Loucy (cell line): Measurements from ENCODE around the gene UBE2QL1.
A peak's percentile ranks its signal among the peaks of the same experiment; 100 is the strongest.

Source experiments
- H2AFZ ChIP-seq: fragments of 200-600 bp; sonication (generic); 2 replicates; pipeline ENCODE4 v1.6.0; 2016; ENCODE audit warnings: antibody characterized with exemption, mild to moderate bottlenecking, low read length, moderate library complexity
- H3F3A ChIP-seq: fragments of 200-600 bp; 2 replicates; pipeline ENCODE4 v1.6.0; 2016; ENCODE audit warnings: antibody characterized with exemption, low read depth, mild to moderate bottlenecking
- H3K27me3 ChIP-seq: fragments of 200-600 bp; sonication (generic); 2 replicates; pipeline ENCODE4 v1.6.1; 2014; ENCODE audit warnings: low read length, mild to moderate bottlenecking; ENCODE audit not compliant: insufficient read depth, poor library complexity, severe bottlenecking
- H3K36me3 ChIP-seq: fragments of 200-600 bp; sonication (generic); 2 replicates; pipeline ENCODE4 v1.6.1; 2016; ENCODE audit warnings: low read length; ENCODE audit not compliant: insufficient read depth
- H3K4me1 ChIP-seq: fragments of 200-600 bp; sonication (generic); 2 replicates; pipeline ENCODE4 v1.5.1; 2014; ENCODE audit warnings: low read length, mild to moderate bottlenecking; ENCODE audit not compliant: insufficient read depth, poor library complexity, severe bottlenecking
- H3K4me2 ChIP-seq: fragments of 200-600 bp; sonication (generic); 2 replicates; pipeline ENCODE4 v1.6.0; 2014; ENCODE audit warnings: antibody characterized with exemption, low read length, low read depth, mild to moderate bottlenecking; ENCODE audit not compliant: poor library complexity, severe bottlenecking
- H3K4me3 ChIP-seq: fragments of 200-600 bp; sonication (generic); 2 replicates; pipeline ENCODE4 v1.5.1; 2014; ENCODE audit warnings: low read length, mild to moderate bottlenecking, mixed read lengths; ENCODE audit not compliant: poor library complexity, severe bottlenecking
- H3K79me2 ChIP-seq: fragments of 200-600 bp; sonication (generic); 2 replicates; pipeline ENCODE4 v1.6.1; 2014; ENCODE audit warnings: low read length; ENCODE audit not compliant: insufficient read depth
- H3K9ac ChIP-seq: fragments of 200-600 bp; sonication (generic); 2 replicates; pipeline ENCODE4 v1.6.0; 2014; ENCODE audit warnings: mild to moderate bottlenecking, low read depth, low read length, moderate library complexity; ENCODE audit not compliant: poor library complexity, severe bottlenecking
- H3K9me2 ChIP-seq: fragments of 200-600 bp; sonication (generic); replicated peaks from 2 replicates; pipeline ENCODE4 v1.6.1; 2016; ENCODE audit warnings: low read depth, low read length, mixed read lengths
- H3K9me3 ChIP-seq: fragments of 200-600 bp; sonication (generic); 2 replicates; pipeline ENCODE4 v1.6.1; 2014; ENCODE audit warnings: mild to moderate bottlenecking, antibody characterized with exemption, low read length, low read depth; ENCODE audit not compliant: insufficient read depth
- H4K20me1 ChIP-seq: fragments of 200-600 bp; sonication (generic); 2 replicates; pipeline ENCODE4 v1.6.0; 2014; ENCODE audit warnings: antibody characterized with exemption, low read length, mild to moderate bottlenecking; ENCODE audit not compliant: insufficient read depth, poor library complexity, severe bottlenecking
- CTCF ChIP-seq: fragments of 200-600 bp; sonication (generic); conservative IDR thresholded peaks from 2 replicates; pipeline ENCODE4 v1.5.1; 2014; ENCODE audit warnings: mild to moderate bottlenecking, antibody characterized with exemption, low read length
- EZH2phosphoT487 ChIP-seq: fragments of 200-600 bp; IDR thresholded peaks from 2 replicates; pipeline ENCODE4 v1.6.1; 2018; ENCODE audit warnings: antibody characterized with exemption, mild to moderate bottlenecking, moderate library complexity, borderline replicate concordance

The UBE2QL1 gene

DNA sequence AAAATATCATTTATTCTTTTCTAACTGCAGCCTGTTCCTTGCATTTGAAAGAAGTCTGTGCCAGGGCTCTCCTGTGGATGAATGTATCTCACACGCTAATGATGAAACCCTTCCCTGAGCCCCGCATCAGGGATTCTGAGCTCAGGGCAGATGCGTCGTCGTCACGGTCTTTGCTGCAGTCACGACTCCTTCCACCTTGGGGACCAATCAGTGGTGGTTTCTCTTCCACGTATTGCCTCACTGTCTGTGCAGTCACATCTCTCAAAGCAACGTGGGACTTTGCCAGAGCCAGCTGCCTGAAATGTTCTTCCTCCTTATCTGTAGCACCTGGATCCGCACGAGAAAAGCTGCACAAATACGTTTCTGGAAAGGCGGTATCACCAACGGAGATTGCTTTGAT, 13.9 kb upstream of the UBE2QL1 start:
- TF ChIP-seq EZH2phosphoT487 (no peak), CTCF (no peak)
- Histone ChIP-seq H3K4me2 (no peak overlapping the region), H3K27me3 (no peaks in the 10 kb centered on the region)

GRCh38 chr5:6435356-6435755, 13.3 kb upstream of the UBE2QL1 start:
- TF ChIP-seq CTCF = peak; percentile 26; the same call in 1 of the 2 replicates
- TF ChIP-seq EZH2phosphoT487 = no peak
- Histone ChIP-seq H3K4me3 (no peak overlapping the region), H3F3A (no peaks in the 10 kb centered on the region), H3K4me1 (no peaks in the 10 kb centered on the region), H3K4me2 (no peak overlapping the region), H2AFZ (no peak overlapping the region), H3K27me3 (no peaks in the 10 kb centered on the region), H4K20me1 (no peaks in the 10 kb centered on the region), H3K9me2 (no peaks in the 10 kb centered on the region), H3K9ac (no peak overlapping the region), H3K79me2 (no peaks in the 10 kb centered on the region), H3K36me3 (no peaks in the 10 kb centered on the region), H3K9me3 (no peaks in the 10 kb centered on the region; the same call in 1 of the 2 replicates)

More for the DNA sequence above, 13.9 kb upstream of the UBE2QL1 start:
- no peaks in the 10 kb centered on the region for H3K36me3 ChIP-seq
- no peaks in the 10 kb centered on the region for H3K79me2 ChIP-seq
- H2AFZ ChIP-seq = no peak overlapping the region
- H3K9ac ChIP-seq = no peak overlapping the region
- H3K4me3 ChIP-seq = no peak overlapping the region
- H3K9me2 ChIP-seq = no peaks in the 10 kb centered on the region
- no peaks in the 10 kb centered on the region for H4K20me1 ChIP-seq
- H3K9me3 ChIP-seq = no peaks in the 10 kb centered on the region; the same call in 1 of the 2 replicates
- no peaks in the 10 kb centered on the region for H3F3A ChIP-seq
- no peaks in the 10 kb centered on the region for H3K4me1 ChIP-seq

DNA sequence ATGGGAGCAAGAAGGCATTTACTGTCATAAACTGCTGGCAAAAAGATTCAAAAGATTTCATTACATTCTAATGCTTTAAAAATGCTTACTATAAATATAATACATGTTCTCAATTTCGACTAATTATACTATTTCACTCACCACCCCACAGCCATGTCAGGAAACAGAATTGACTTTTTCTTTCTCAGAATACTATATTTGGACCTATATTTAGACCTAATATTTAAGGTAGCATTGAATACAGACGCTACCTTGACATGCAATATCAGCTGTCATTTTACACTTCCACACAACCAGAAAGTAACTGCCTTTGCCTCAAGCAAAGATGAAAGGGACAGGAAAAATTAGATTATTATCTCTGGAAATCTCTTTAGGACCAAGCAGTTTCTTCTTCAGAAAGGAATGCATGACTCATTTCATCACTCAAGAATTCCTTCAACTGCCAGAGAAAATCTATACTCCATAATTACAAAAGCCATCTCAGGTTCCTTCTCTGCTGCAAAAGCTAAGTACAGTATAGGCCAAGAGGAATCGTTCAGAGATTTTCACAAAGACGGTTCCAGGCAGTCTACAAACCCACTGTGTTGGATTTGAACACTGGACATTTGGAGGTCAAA, 11.8 kb upstream of the UBE2QL1 start:
- Histone ChIP-seq H3K36me3 (no peaks in the 10 kb centered on the region), H2AFZ (no peak overlapping the region), H3K27me3 (no peaks in the 10 kb centered on the region), H3K9me2 (no peaks in the 10 kb centered on the region), H3K4me3 (no peak overlapping the region), H3K79me2 (no peaks in the 10 kb centered on the region), H3K4me2 (no peak overlapping the region), H3K9me3 (no peaks in the 10 kb centered on the region), H3K4me1 (no peaks in the 10 kb centered on the region), H3F3A (no peaks in the 10 kb centered on the region), H4K20me1 (no peaks in the 10 kb centered on the region), H3K9ac (no peak overlapping the region)
- TF ChIP-seq EZH2phosphoT487 (no peak), CTCF (no peak)
